Psoas muscle (tissue), 8 donors: ENCODE measurements around the gene ZNF606. TPM values are rescaled to one million over a fixed set of nuclear protein-coding genes. Genes with fewer than 3 reads are reported as not detected.

ENCODE experiments used
- ATAC-seq, 4 donors: fragments of 200-7000 bp; cut with Tn5 transposase; one replicate each; pipeline ENCODE4 v1.9.1; 2020; ENCODE audit warnings: moderate library complexity in 3 of 4, mild to moderate bottlenecking in 2 of 4
- DNase-seq, 2 donors: peaks; one replicate each; pipeline ENCODE4 v3.0.0-alpha.2; 2020
- H3K27ac ChIP-seq: fragments of 200-600 bp; one replicate; pipeline ENCODE4 v1.8.0; 2022
- H3K27me3 ChIP-seq, 3 donors: fragments of 200-600 bp in 1 of 3; one replicate each; pipeline versions ENCODE4 v1.6.1 to v1.8.0; 2013 to 2022; ENCODE audit warnings: low read length in 2 of 3, mild to moderate bottlenecking in 2 of 3, moderate library complexity in 1 of 3; ENCODE audit not compliant: insufficient read depth in 3 of 3
- H3K36me3 ChIP-seq, 2 donors: fragments of 200-600 bp in 1 of 2; one replicate each; pipeline versions ENCODE4 v1.6.1 to v1.8.0; 2013 to 2022; ENCODE audit warnings: low read depth in 1 of 2, mild to moderate bottlenecking in 1 of 2, moderate library complexity in 1 of 2; ENCODE audit not compliant: insufficient read depth in 1 of 2
- H3K4me1 ChIP-seq: fragments of 200-600 bp; one replicate; pipeline ENCODE4 v1.8.0; 2022
- H3K4me3 ChIP-seq: fragments of 200-600 bp; one replicate; pipeline ENCODE4 v1.8.0; 2022; ENCODE audit warnings: mild to moderate bottlenecking
- H3K9me3 ChIP-seq: fragments of 200-600 bp; one replicate; pipeline ENCODE4 v1.8.0; 2022
- WGBS, 3 donors: extraction: QIAGEN DNeasy Blood & Tissue Kit; methylation state at CpG; one replicate each; pipeline versions ENCODE4 v1.1.6 to v1.1.7; 2013; 5-methylcytosine and 5-hydroxymethylcytosine counted together
- intact Hi-C, 2 donors: fragments of 100-400 bp; cut with DNase I; formaldehyde crosslinking; loops; one replicate each; pipeline versions ENCODE4 v1.11.0 to v1.14.2; 2022
- polyA plus RNA-seq, 3 donors: library from polyadenylated mRNA; stranded (reverse); fragments of 200-250 nt; gene quantifications; one replicate each; pipeline ENCODE4 v1.2.3, GENCODE V29; 2013
- total RNA-seq, 4 donors: library from RNA; stranded (reverse); fragmentation: NEBNext Ultra II Directional in 2 of 4; extraction: Animal tissue kit (Norgen Biotek cat#: 25700) in 2 of 4; gene quantifications; one replicate each; pipeline versions ENCODE4 v1.2.1 to v1.2.4, GENCODE V29; 2021 to 2023
- TF ChIP-seq, protein P1 (sequence below): fragments of 200-600 bp; IDR thresholded peaks from one replicate; pipeline ENCODE4 v1.8.0; 2022; ENCODE audit warnings: antibody characterized with exemption
- donor health status: healthy with polysubstance abuse.
- donor health status: DM: no; HTN: no; CAD: no; lungs with moderate emphysema.
- donor health status: Bipolar disorder and iron deficiency.
- donor health status: healthy.
- donor health status: DM: yes; HTN: yes; CAD: no.
- donor health status: DM: no; HTN: no; CAD: no.
- donor health status: DM: no; HTN: no; CAD: no.
- donor health status: DM: yes; HTN: yes; CAD: no.

Gene ZNF606
- total and polyA plus RNA-seq, 7 donors = 2.0 to 7.0 (median 3.9) TPM

DNA sequence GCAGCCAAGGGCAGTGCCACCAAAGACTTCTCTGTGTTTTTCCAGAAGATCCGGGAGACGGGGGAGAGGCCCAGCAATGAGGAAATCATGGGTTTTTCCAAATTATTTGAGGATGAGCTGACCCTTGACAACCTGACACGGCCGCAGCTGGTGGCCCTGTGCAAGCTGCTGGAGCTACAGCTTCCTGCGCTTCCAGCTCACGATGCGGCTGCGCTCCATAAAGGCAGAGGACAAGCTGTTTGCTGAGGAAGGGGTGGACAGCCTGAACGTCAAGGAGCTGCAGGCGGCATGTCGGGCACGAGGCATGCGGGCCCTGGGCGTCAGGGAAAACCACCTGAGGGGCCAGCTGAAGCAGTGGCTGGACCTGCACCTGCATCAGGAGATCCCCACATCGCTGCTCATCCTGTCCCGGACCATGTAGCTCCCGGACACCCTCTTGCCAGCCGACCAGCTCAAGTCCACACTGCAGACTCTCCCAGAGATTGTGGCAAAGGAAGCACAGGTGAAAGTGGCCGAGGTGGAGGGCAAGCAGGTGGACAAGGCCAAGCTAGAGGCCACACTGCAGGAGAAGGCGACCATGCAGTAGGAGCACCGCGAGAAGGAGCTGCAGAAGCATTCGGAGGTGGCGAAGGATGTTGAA lies 42.9 kb upstream of the ZNF606 start:
- ATAC-seq (no peak), DNase-seq (no peak)
- 93 to 95% (median 94%) methylated on average over 24 of the region's 24 CpGs for WGBS, 3 donors
- Histone ChIP-seq H3K4me3 (no peak overlapping the region), H3K27ac (no peak overlapping the region), H3K9me3 (peaks cover 28% of the 10 kb centered on the region), H3K4me1 (no peaks in the 10 kb centered on the region), H3K36me3 (no peaks in the 10 kb centered on the region), H3K27me3 (peaks cover 0 to 8% (median 0%) of the 10 kb centered on the region in 3 donors)
- intact Hi-C loops = no loop called here
- TF ChIP-seq, protein P1, sequence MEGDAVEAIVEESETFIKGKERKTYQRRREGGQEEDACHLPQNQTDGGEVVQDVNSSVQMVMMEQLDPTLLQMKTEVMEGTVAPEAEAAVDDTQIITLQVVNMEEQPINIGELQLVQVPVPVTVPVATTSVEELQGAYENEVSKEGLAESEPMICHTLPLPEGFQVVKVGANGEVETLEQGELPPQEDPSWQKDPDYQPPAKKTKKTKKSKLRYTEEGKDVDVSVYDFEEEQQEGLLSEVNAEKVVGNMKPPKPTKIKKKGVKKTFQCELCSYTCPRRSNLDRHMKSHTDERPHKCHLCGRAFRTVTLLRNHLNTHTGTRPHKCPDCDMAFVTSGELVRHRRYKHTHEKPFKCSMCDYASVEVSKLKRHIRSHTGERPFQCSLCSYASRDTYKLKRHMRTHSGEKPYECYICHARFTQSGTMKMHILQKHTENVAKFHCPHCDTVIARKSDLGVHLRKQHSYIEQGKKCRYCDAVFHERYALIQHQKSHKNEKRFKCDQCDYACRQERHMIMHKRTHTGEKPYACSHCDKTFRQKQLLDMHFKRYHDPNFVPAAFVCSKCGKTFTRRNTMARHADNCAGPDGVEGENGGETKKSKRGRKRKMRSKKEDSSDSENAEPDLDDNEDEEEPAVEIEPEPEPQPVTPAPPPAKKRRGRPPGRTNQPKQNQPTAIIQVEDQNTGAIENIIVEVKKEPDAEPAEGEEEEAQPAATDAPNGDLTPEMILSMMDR = no peak

DNA sequence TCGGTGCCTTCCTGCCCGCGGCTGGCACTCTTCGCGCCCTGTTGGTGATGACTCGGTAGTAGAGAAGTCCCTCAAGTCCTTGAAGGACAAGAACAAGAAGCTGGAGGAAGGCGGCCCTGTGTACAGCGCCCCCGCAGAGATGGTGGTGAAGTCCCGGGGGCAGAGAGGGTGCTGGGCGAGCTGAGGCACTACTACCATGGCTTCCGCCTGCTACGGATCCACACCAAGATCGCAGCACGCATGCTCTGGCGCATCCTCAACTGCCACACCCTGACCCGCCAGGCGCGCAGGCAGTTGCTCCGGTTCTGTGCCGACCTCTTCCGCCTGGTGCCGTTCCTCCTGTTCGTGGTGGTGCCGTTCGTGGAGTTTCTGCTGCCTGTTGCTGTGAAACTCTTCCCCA lies 42.3 kb upstream of the ZNF606 start:
- ATAC-seq = no peak
- no peak for DNase-seq
- 91 to 95% (median 93%) methylated on average over 26 of the region's 26 CpGs for WGBS, 3 donors
- intact Hi-C loops = no loop called here
- TF ChIP-seq, protein P1 = no peak
- no peak overlapping the region for H3K27ac ChIP-seq
- no peaks in the 10 kb centered on the region for H3K4me1 ChIP-seq
- H3K4me3 ChIP-seq = no peak overlapping the region
- H3K36me3 ChIP-seq = no peaks in the 10 kb centered on the region
- H3K9me3 ChIP-seq = peaks cover 28% of the 10 kb centered on the region
- H3K27me3 ChIP-seq = peaks cover 0 to 8% (median 0%) of the 10 kb centered on the region in 3 donors

DNA sequence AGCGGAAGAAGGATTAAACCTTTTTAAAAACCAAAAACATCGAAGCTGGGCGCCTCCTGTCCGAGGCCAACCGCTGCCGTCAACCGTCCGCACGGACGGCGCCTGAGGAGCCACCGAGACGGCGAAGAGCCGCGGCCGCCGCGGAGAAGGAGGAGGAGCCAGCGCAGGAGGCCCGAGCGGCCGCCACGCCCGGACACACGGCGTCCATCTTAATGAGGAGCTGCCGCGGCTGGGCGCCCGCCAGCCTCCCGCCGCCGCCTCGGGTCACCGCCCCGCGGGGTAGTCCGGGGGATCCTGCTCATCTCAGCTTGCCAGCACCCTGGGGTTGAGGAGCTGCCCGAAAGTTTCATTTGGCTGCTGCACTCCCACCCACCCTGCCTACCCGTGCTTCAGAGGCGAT lies 41.8 kb upstream of the ZNF606 start:
- 53 to 80% (median 68%) methylated on average over 37 to 42 of the region's 42 CpGs for WGBS, 3 donors
- peaks cover 0 to 8% (median 0%) of the 10 kb centered on the region in 3 donors for H3K27me3 ChIP-seq
- intact Hi-C loops = no loop called here
- H3K36me3 ChIP-seq = no peaks in the 10 kb centered on the region
- no peak overlapping the region for H3K27ac ChIP-seq
- no peak for DNase-seq
- no peaks in the 10 kb centered on the region for H3K4me1 ChIP-seq
- no peak overlapping the region for H3K4me3 ChIP-seq
- peaks cover 28% of the 10 kb centered on the region for H3K9me3 ChIP-seq
- ATAC-seq = no peak
- TF ChIP-seq, protein P1 = no peak

DNA sequence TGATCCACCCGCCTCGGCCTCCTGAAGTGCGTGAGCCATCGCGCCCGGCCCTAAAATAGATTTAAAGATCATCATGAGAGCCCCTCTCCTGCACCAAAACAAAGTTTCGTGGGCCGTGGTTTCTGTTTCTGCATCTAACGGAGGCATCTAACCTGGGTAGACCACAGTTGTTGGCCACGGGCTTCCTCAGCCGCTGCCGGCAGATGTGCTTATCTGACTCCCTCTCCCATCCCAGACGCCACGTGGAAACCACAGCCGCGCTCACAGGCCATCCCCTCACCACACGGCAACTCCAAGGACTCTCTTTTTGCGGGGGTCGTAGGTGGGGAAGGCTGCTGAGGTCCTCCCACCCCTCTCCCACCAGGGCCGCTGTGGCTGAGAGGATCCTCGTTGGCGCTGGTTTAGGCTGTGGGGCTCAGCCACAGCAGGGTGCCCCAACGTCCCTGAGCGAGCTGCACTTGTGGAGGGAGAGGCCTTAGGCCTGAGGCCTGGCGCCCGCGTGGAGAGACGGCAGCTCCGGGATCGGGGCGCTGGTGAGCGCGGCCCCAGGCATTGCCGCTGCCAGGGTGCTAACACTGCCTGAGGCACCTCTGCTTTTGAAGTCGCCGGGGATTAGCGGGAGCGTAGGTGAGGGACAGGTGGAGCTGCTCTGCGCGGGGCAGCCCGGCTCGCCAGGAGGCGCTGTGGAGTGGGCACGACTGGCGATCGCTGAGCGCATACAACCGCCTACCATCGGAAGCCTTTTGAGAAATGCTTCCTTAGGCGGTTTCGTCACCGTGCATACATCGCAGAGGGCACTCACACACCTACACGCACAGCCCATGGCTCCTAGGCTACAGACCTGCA lies 40.1 kb upstream of the ZNF606 start:
- Histone ChIP-seq H3K27me3 (peaks cover 0 to 8% (median 0%) of the 10 kb centered on the region in 3 donors), H3K9me3 (peaks cover 22% of the 10 kb centered on the region), H3K36me3 (no peaks in the 10 kb centered on the region), H3K27ac (no peak overlapping the region), H3K4me3 (no peak overlapping the region), H3K4me1 (no peaks in the 10 kb centered on the region)
- TF ChIP-seq, protein P1 = no peak
- no peak for ATAC-seq
- intact Hi-C loops = no loop called here
- no peak for DNase-seq
- 40 to 54% (median 46%) methylated on average over 54 of the region's 54 CpGs for WGBS, 3 donors
